DND-41 (cell line): Measurements from ENCODE around the gene TIE1.

ENCODE experiments used
- ATAC-seq: fragments of 200-7000 bp; cut with Tn5 transposase; 3 replicates; pipeline ENCODE4 v1.9.1; 2021; ENCODE audit warnings: low read depth; ENCODE audit not compliant: insufficient read depth
- DNase-seq: peaks from one replicate; pipeline ENCODE4 v3.0.0-alpha.2; 2020
- H2AFZ ChIP-seq: 2 replicates; pipeline ENCODE4 v1.6.0; 2012; ENCODE audit warnings: low read depth, low read length
- H3K27ac ChIP-seq: 2 replicates; pipeline ENCODE4 v1.5.1; 2012; ENCODE audit warnings: low read length, inconsistent platforms
- H3K27me3 ChIP-seq: fragments of 200-600 bp; sonication (generic); 2 replicates; pipeline ENCODE4 v1.6.0; 2012; ENCODE audit warnings: low read length, mild to moderate bottlenecking, inconsistent platforms; ENCODE audit not compliant: insufficient read depth, poor library complexity
- H3K36me3 ChIP-seq: 2 replicates; pipeline ENCODE4 v1.5.1; 2012; ENCODE audit warnings: low read length, inconsistent platforms; ENCODE audit not compliant: insufficient read depth
- H3K4me1 ChIP-seq: 2 replicates; pipeline ENCODE4 v1.5.1; 2012; ENCODE audit warnings: mild to moderate bottlenecking, low read length; ENCODE audit not compliant: insufficient read depth
- H3K4me2 ChIP-seq: 2 replicates; pipeline ENCODE4 v1.6.0; 2012; ENCODE audit warnings: mild to moderate bottlenecking, moderate library complexity, low read length, inconsistent platforms; ENCODE audit not compliant: insufficient read depth
- H3K4me3 ChIP-seq, 2 experiments: fragments of 200-600 bp in 1 of 2; shearing (Covaris generic) in 1 of 2; 2 replicates each; pipeline ENCODE4 v1.5.1; 2012 to 2016; ENCODE audit warnings: inconsistent platforms in 2 of 2, low read length in 2 of 2, mild to moderate bottlenecking in 2 of 2, low read depth in 1 of 2, moderate library complexity in 1 of 2
- H3K79me2 ChIP-seq: 2 replicates; pipeline ENCODE4 v1.6.0; 2012; ENCODE audit warnings: low read length, inconsistent platforms; ENCODE audit not compliant: insufficient read depth
- H3K9ac ChIP-seq: 2 replicates; pipeline ENCODE4 v1.6.0; 2012; ENCODE audit warnings: low read depth, mild to moderate bottlenecking, inconsistent platforms, low read length, moderate library complexity
- H3K9me3 ChIP-seq: 2 replicates; pipeline ENCODE4 v1.5.1; 2012; ENCODE audit warnings: low read length, moderate library complexity, mild to moderate bottlenecking, inconsistent platforms; ENCODE audit not compliant: insufficient read depth, severe bottlenecking
- H4K20me1 ChIP-seq: 2 replicates; pipeline ENCODE4 v1.6.0; 2012; ENCODE audit warnings: low read length; ENCODE audit not compliant: insufficient read depth
- CTCF ChIP-seq: IDR thresholded peaks from 2 replicates; pipeline ENCODE4 v1.5.1; 2012; ENCODE audit warnings: borderline replicate concordance, low read length, moderate library complexity, mild to moderate bottlenecking; ENCODE audit not compliant: poor library complexity, severe bottlenecking; ENCODE audit errors: extremely low read depth
- EZH2 ChIP-seq: IDR thresholded peaks from 3 replicates; pipeline ENCODE4 v1.6.1; 2012; ENCODE audit warnings: borderline replicate concordance, low read depth, mild to moderate bottlenecking, moderate library complexity, low read length, inconsistent platforms; ENCODE audit not compliant: severe bottlenecking

Gene TIE1

GRCh38 chr1:43276673-43277072, 24.1 kb upstream of the TIE1 start:
- no peak overlapping the region for H3K4me3 ChIP-seq
- H3K9me3 ChIP-seq: peaks cover 8% of the 10 kb centered on the region
- H3K79me2 ChIP-seq: no peaks in the 10 kb centered on the region
- no peaks in the 10 kb centered on the region for H3K27me3 ChIP-seq
- H2AFZ ChIP-seq: no peak overlapping the region
- no peak overlapping the region for H3K9ac ChIP-seq
- no peak overlapping the region for H3K4me2 ChIP-seq
- no peak for TF ChIP-seq EZH2
- no peak for TF ChIP-seq CTCF
- DNase-seq: no peak
- no peak overlapping the region for H3K27ac ChIP-seq
- peaks cover 13% of the 10 kb centered on the region for H3K4me1 ChIP-seq
- H3K36me3 ChIP-seq: no peaks in the 10 kb centered on the region
- H4K20me1 ChIP-seq: no peaks in the 10 kb centered on the region
- no peak for ATAC-seq

GRCh38 chr1:43277116-43277876, 23.5 kb upstream of the TIE1 start:
- Histone ChIP-seq H3K9me3 (peaks cover 8% of the 10 kb centered on the region), H3K36me3 (no peaks in the 10 kb centered on the region), H3K4me1 (peaks cover 13% of the 10 kb centered on the region), H3K79me2 (no peaks in the 10 kb centered on the region), H4K20me1 (no peaks in the 10 kb centered on the region), H2AFZ (no peak overlapping the region), H3K27me3 (no peaks in the 10 kb centered on the region), H3K4me2 (no peak overlapping the region), H3K4me3 (no peak overlapping the region), H3K9ac (no peak overlapping the region), H3K27ac (no peak overlapping the region)
- DNase-seq (no peak), ATAC-seq (no peak)
- TF ChIP-seq EZH2 (no peak), CTCF (no peak)

- TF ChIP-seq CTCF (no peak), EZH2 (no peak)
- Histone ChIP-seq H3K79me2 (no peaks in the 10 kb centered on the region), H3K9ac (no peak overlapping the region), H2AFZ (no peak overlapping the region), H3K27ac (no peak overlapping the region), H3K4me3 (no peak overlapping the region), H3K4me1 (peaks cover 9% of the 10 kb centered on the region), H3K27me3 (no peaks in the 10 kb centered on the region), H3K36me3 (no peaks in the 10 kb centered on the region), H4K20me1 (no peaks in the 10 kb centered on the region), H3K9me3 (peaks cover 1% of the 10 kb centered on the region), H3K4me2 (no peak overlapping the region)
- ATAC-seq: no peak
- no peak for DNase-seq
Measured at GRCh38 chr1:43279161-43279560, 21.6 kb upstream of the TIE1 start.
